ENCODE measurements around the gene SLAIN2. TPM values are rescaled to one million over a fixed set of nuclear protein-coding genes. Genes with fewer than 3 reads are reported as not detected.

SLAIN2 gene
- polyA plus RNA-seq, 3 donors, result 13.9 to 24.1 (median 17.6) TPM

DNA sequence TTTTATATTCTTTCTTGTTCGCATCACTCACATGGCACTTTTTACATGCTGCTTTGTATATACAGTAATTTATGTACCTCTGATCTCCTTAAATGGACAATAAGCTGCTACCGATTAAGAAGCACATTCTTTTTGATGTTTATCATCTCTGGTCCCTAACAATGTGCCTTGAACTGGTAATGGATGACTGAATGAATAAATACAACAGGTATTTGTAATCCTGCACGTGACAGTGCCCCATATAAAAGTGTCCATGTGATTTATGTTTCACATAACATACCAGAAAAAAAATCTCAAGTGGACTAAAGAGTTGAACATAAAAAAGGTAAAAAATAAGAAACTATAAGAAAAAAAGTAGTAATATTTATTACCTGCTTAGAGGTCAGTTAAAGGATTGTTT, 7.7 kb upstream of the SLAIN2 start:
- Histone ChIP-seq H2AFZ (ENCODE audit: insufficient read depth, low read depth, low read length, poor library complexity, severe bottlenecking) (no peak overlapping the region), H3K4me3 (replicated peaks in 1 of 3; ENCODE audit: low read depth in 2 of 3, low read length in 3 of 3) (no peak overlapping the region), H3K79me2 (ENCODE audit: insufficient read depth, low read length) (no peaks in the 10 kb centered on the region), H3K9ac (ENCODE audit: insufficient read depth, low read length, poor library complexity, severe bottlenecking) (no peak overlapping the region), H3K9me3 (replicated peaks in 1 of 2; ENCODE audit: control insufficient read depth in 1 of 2, insufficient read depth in 1 of 2, low read length in 2 of 2) (no peaks in the 10 kb centered on the region), H3K36me3 (replicated peaks in 1 of 2; ENCODE audit: control insufficient read depth in 1 of 2, insufficient read depth in 2 of 2, low read length in 2 of 2) (no peaks in the 10 kb centered on the region), H3K4me1 (ENCODE audit: control insufficient read depth in 1 of 2, insufficient read depth in 2 of 2, low read length in 2 of 2) (peaks cover 7 to 10% of the 10 kb centered on the region in 2 donors), H3K4me2 (replicated peaks; ENCODE audit: extremely low read depth, low read length, poor library complexity, severe bottlenecking) (no peak overlapping the region), H3K27me3 (ENCODE audit: control insufficient read depth in 2 of 2, insufficient read depth in 2 of 2, low read length in 2 of 2) (no peaks in the 10 kb centered on the region), H4K20me1 (ENCODE audit: insufficient read depth, low read length) (no peaks in the 10 kb centered on the region), H3K27ac (ENCODE audit: low read depth in 1 of 2, low read length in 2 of 2) (no peak overlapping the region)
- H3K4me1 Mint-ChIP-seq, result peaks cover 20% of the 10 kb centered on the region
- peaks cover 2 to 4% (median 2%) of the 10 kb centered on the region in 3 donors for H3K27me3 Mint-ChIP-seq (ENCODE audit: low read depth in 3 of 3)
- TF ChIP-seq, protein P1, sequence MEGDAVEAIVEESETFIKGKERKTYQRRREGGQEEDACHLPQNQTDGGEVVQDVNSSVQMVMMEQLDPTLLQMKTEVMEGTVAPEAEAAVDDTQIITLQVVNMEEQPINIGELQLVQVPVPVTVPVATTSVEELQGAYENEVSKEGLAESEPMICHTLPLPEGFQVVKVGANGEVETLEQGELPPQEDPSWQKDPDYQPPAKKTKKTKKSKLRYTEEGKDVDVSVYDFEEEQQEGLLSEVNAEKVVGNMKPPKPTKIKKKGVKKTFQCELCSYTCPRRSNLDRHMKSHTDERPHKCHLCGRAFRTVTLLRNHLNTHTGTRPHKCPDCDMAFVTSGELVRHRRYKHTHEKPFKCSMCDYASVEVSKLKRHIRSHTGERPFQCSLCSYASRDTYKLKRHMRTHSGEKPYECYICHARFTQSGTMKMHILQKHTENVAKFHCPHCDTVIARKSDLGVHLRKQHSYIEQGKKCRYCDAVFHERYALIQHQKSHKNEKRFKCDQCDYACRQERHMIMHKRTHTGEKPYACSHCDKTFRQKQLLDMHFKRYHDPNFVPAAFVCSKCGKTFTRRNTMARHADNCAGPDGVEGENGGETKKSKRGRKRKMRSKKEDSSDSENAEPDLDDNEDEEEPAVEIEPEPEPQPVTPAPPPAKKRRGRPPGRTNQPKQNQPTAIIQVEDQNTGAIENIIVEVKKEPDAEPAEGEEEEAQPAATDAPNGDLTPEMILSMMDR (IDR thresholded peaks at IDR 0.05), result no peak
- DNase-seq, result no peak
- peaks cover 0 to 2% of the 10 kb centered on the region in 2 donors for H3K36me3 Mint-ChIP-seq
- no CpG with 5 or more reads among the region's 3 CpGs for whole genome bisulfite sequencing (ENCODE audit: insufficient coverage)
- H3K27ac Mint-ChIP-seq, result no peak overlapping the region
- H3K4me3 Mint-ChIP-seq, result no peak overlapping the region
- no peaks in the 10 kb centered on the region for H3K9me3 Mint-ChIP-seq
- intact Hi-C loops (cut with micrococcal nuclease), result no loop called here

- 100% methylated on average over 1 of the region's 4 CpGs for WGBS (ENCODE audit: insufficient coverage)
- H3K36me3 Mint-ChIP-seq, result peaks cover 0 to 2% of the 10 kb centered on the region in 2 donors
- peaks cover 20% of the 10 kb centered on the region for H3K4me1 Mint-ChIP-seq
- H3K4me3 Mint-ChIP-seq, result no peak overlapping the region
- no peaks in the 10 kb centered on the region for H3K9me3 ChIP-seq (replicated peaks in 1 of 2; ENCODE audit: control insufficient read depth in 1 of 2, insufficient read depth in 1 of 2, low read length in 2 of 2)
- H3K27me3 Mint-ChIP-seq (ENCODE audit: low read depth in 3 of 3), result peaks cover 2 to 4% (median 2%) of the 10 kb centered on the region in 3 donors
- no peaks in the 10 kb centered on the region for H4K20me1 ChIP-seq (ENCODE audit: insufficient read depth, low read length)
- no peak overlapping the region for H3K27ac Mint-ChIP-seq
- H2AFZ ChIP-seq (ENCODE audit: insufficient read depth, low read depth, low read length, poor library complexity, severe bottlenecking), result no peak overlapping the region
- no peak overlapping the region for H3K4me3 ChIP-seq (replicated peaks in 1 of 3; ENCODE audit: low read depth in 2 of 3, low read length in 3 of 3)
- peaks cover 7 to 10% of the 10 kb centered on the region in 2 donors for H3K4me1 ChIP-seq (ENCODE audit: control insufficient read depth in 1 of 2, insufficient read depth in 2 of 2, low read length in 2 of 2)
- DNase-seq, result no peak
- no peaks in the 10 kb centered on the region for H3K27me3 ChIP-seq (ENCODE audit: control insufficient read depth in 2 of 2, insufficient read depth in 2 of 2, low read length in 2 of 2)
- no peaks in the 10 kb centered on the region for H3K79me2 ChIP-seq (ENCODE audit: insufficient read depth, low read length)
- H3K9ac ChIP-seq (ENCODE audit: insufficient read depth, low read length, poor library complexity, severe bottlenecking), result no peak overlapping the region
- no peaks in the 10 kb centered on the region for H3K36me3 ChIP-seq (replicated peaks in 1 of 2; ENCODE audit: control insufficient read depth in 1 of 2, insufficient read depth in 2 of 2, low read length in 2 of 2)
- intact Hi-C loops (cut with micrococcal nuclease), result no loop called here
- no peaks in the 10 kb centered on the region for H3K9me3 Mint-ChIP-seq
- TF ChIP-seq, protein P1 (IDR thresholded peaks at IDR 0.05), result no peak
- H3K27ac ChIP-seq (ENCODE audit: low read depth in 1 of 2, low read length in 2 of 2), result no peak overlapping the region
- no peak overlapping the region for H3K4me2 ChIP-seq (replicated peaks; ENCODE audit: extremely low read depth, low read length, poor library complexity, severe bottlenecking)
Observed at GRCh38 chr4:48334236-48334635, 7.1 kb upstream of the SLAIN2 start.
